ENCODE data around the gene PROKR1. TPM values are rescaled to one million over a fixed set of nuclear protein-coding genes. Genes with fewer than 3 reads are reported as not detected.

Gene PROKR1
- total RNA-seq, 1 donor from 2014 or later, result 0.41 TPM

DNA sequence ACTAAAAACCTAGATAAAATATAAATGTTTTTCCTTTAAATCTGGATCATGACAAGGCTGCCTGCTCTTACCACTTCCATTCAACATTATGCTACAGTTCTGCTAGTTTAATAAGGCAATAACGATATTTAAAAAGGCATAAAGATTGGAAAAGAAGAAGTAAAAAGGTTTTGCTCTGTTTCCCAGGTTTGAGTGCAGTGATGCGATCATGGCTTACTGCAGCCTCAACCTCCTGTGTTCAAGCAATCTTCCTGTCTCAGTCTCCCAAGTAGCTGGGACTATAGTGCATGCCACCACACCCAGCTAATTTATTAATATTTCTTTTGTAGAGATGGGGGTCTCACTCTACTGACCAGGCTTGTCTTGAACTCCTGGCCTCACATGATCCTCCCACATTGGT lies 40.8 kb downstream of the PROKR1 start:
- TF ChIP-seq CTCF (conservative IDR thresholded peaks at IDR 0.05), result no peak
- no peak overlapping the region for H3K4me3 Mint-ChIP-seq
- no peak overlapping the region for H3K27ac Mint-ChIP-seq
- DNase-seq (ENCODE audit: extremely low spot score, unreplicated experiment), result no peak
- H3K4me1 Mint-ChIP-seq (ENCODE audit: unreplicated experiment), result no peaks in the 10 kb centered on the region
- H3K36me3 Mint-ChIP-seq, result no peaks in the 10 kb centered on the region
- H3K27me3 Mint-ChIP-seq, result no peaks in the 10 kb centered on the region
- H3K9me3 Mint-ChIP-seq, result peaks cover 9% of the 10 kb centered on the region

- Mint-ChIP-seq H3K27me3 (no peaks in the 10 kb centered on the region), H3K27ac (no peak overlapping the region), H3K36me3 (no peaks in the 10 kb centered on the region), H3K4me1 (ENCODE audit: unreplicated experiment) (peaks cover 6% of the 10 kb centered on the region), H3K9me3 (peaks cover under 1% of the 10 kb centered on the region), H3K4me3 (no peak overlapping the region)
- no peak for DNase-seq (ENCODE audit: extremely low spot score, unreplicated experiment)
- TF ChIP-seq CTCF (conservative IDR thresholded peaks at IDR 0.05), result no peak
Measured at GRCh38 chr2:68686178-68686577, 42.8 kb downstream of the PROKR1 start.

- Mint-ChIP-seq H3K36me3 (no peaks in the 10 kb centered on the region), H3K27ac (no peak overlapping the region), H3K9me3 (no peaks in the 10 kb centered on the region), H3K27me3 (no peaks in the 10 kb centered on the region), H3K4me3 (no peak overlapping the region), H3K4me1 (ENCODE audit: unreplicated experiment) (peaks cover 6% of the 10 kb centered on the region)
- no peak for TF ChIP-seq CTCF (conservative IDR thresholded peaks at IDR 0.05)
- no peak for DNase-seq (ENCODE audit: extremely low spot score, unreplicated experiment)
Measured at GRCh38 chr2:68687018-68687417, 43.6 kb downstream of the PROKR1 start.

- Mint-ChIP-seq H3K9me3 (no peaks in the 10 kb centered on the region), H3K36me3 (no peaks in the 10 kb centered on the region), H3K27me3 (no peaks in the 10 kb centered on the region), H3K4me1 (ENCODE audit: unreplicated experiment) (peaks cover 13% of the 10 kb centered on the region), H3K27ac (no peak overlapping the region), H3K4me3 (no peak overlapping the region)
- no peak for DNase-seq (ENCODE audit: extremely low spot score, unreplicated experiment)
- TF ChIP-seq CTCF (conservative IDR thresholded peaks at IDR 0.05), result no peak
Measured at GRCh38 chr2:68689553-68690537, 46.5 kb downstream of the PROKR1 start.

GRCh38 chr2:68690851-68691250 lies 47.5 kb downstream of the PROKR1 start:
- Mint-ChIP-seq H3K9me3 (no peaks in the 10 kb centered on the region), H3K4me3 (no peak overlapping the region), H3K27me3 (no peaks in the 10 kb centered on the region), H3K4me1 (ENCODE audit: unreplicated experiment) (peaks cover 13% of the 10 kb centered on the region), H3K36me3 (no peaks in the 10 kb centered on the region), H3K27ac (no peak overlapping the region)
- DNase-seq (ENCODE audit: extremely low spot score, unreplicated experiment), result no peak
- no peak for TF ChIP-seq CTCF (conservative IDR thresholded peaks at IDR 0.05)

Data from type B pancreatic cell (in vitro differentiated cells).